RCC 7860 (cell line): Measurements from ENCODE around the gene HMCES.
"Not testable (repeated sequence)": the region's sequence is repeated elsewhere in the genome, so short reads cannot be mapped to it uniquely, and the experiment has no call there.

Source experiments
- DNase-seq: peaks from one replicate; pipeline ENCODE4 v3.0.0-alpha.2; 2015; ENCODE audit warnings: low spot score
- FAIRE-seq: peaks from 2 replicates; lab custom pipeline; 2012; peaks lifted over from hg19 to GRCh38; lab: Jason Lieb, UNC

The HMCES gene

GRCh38 chr3:129317014-129317771, 38.5 kb downstream of the HMCES start:
- DNase-seq (no peak), FAIRE-seq (no peak)

GRCh38 chr3:129317848-129318247, 39.2 kb downstream of the HMCES start:
- FAIRE-seq: no peak
- no peak for DNase-seq

- no peak for DNase-seq
- no peak for FAIRE-seq
Measured at GRCh38 chr3:129318921-129319320, 40.3 kb downstream of the HMCES start.

- no peak for DNase-seq
- no peak for FAIRE-seq
Measured at GRCh38 chr3:129320261-129320660, 41.6 kb downstream of the HMCES start.

- DNase-seq (no peak), FAIRE-seq (no peak)
Measured at GRCh38 chr3:129320825-129321487, 42.3 kb downstream of the HMCES start.

- DNase-seq (no peak), FAIRE-seq (no peak)
Measured at GRCh38 chr3:129321887-129322286, 43.2 kb downstream of the HMCES start.

GRCh38 chr3:129323651-129324294, 45.1 kb downstream of the HMCES start:
- FAIRE-seq (no peak), DNase-seq (no peak)

- FAIRE-seq (no peak), DNase-seq (no peak)
Measured at GRCh38 chr3:129324855-129325254, 46.2 kb downstream of the HMCES start.

- DNase-seq (no peak), FAIRE-seq (no peak)
Measured at GRCh38 chr3:129325383-129325782, 46.7 kb downstream of the HMCES start.

- FAIRE-seq (no peak), DNase-seq (no peak)
Measured at GRCh38 chr3:129326138-129326537, 47.5 kb downstream of the HMCES start.

- DNase-seq: no peak
- no peak for FAIRE-seq
Measured at GRCh38 chr3:129326595-129326994, 47.9 kb downstream of the HMCES start.

GRCh38 chr3:129327510-129327909, 48.8 kb downstream of the HMCES start:
- DNase-seq (no peak), FAIRE-seq (no peak)

- DNase-seq (no peak), FAIRE-seq (no peak)
Measured at GRCh38 chr3:129329858-129330257, 51.2 kb downstream of the HMCES start.

- no peak for DNase-seq
- no peak for FAIRE-seq
Measured at GRCh38 chr3:129330409-129330808, 51.7 kb downstream of the HMCES start.

- DNase-seq: no peak
- no peak for FAIRE-seq
Measured at GRCh38 chr3:129333891-129334290, 55.2 kb downstream of the HMCES start.

GRCh38 chr3:129336093-129336706, 57.5 kb downstream of the HMCES start:
- FAIRE-seq: no peak
- DNase-seq: no peak

- not testable (repeated sequence) for DNase-seq, FAIRE-seq
Measured at GRCh38 chr3:129337719-129338118, 59.0 kb downstream of the HMCES start.

GRCh38 chr3:129339186-129339585, 60.5 kb downstream of the HMCES start:
- not testable (repeated sequence) for DNase-seq

GRCh38 chr3:129339833-129340232, 61.2 kb downstream of the HMCES start:
- not testable (repeated sequence) for FAIRE-seq, DNase-seq

More at GRCh38 chr3:129339186-129339585, 60.5 kb downstream of the HMCES start:
- not testable (repeated sequence) for FAIRE-seq

- no peak for DNase-seq
- FAIRE-seq: no peak
Measured at GRCh38 chr3:129341331-129342141, 62.9 kb downstream of the HMCES start.
